Nephron (organoid): Measurements from ENCODE around the gene RELT.

ENCODE experiments used
- H3K27ac Mint-ChIP-seq, 3 experiments: 2 replicates each; pipeline ENCODE4 v1.8.0; 2020; ENCODE audit warnings: mixed read lengths in 3 of 3, mild to moderate bottlenecking in 2 of 3, moderate library complexity in 1 of 3
- H3K27me3 Mint-ChIP-seq: 2 replicates; pipeline ENCODE4 v1.8.0; 2021; ENCODE audit warnings: low read depth, mild to moderate bottlenecking, moderate library complexity, mixed read lengths
- H3K36me3 Mint-ChIP-seq: 2 replicates; pipeline ENCODE4 v1.8.0; 2020; ENCODE audit warnings: low read depth, mixed read lengths
- H3K4me1 Mint-ChIP-seq: 2 replicates; pipeline ENCODE4 v1.8.0; 2020; ENCODE audit warnings: mixed read lengths
- H3K4me3 Mint-ChIP-seq, 3 experiments: 2 replicates each; pipeline ENCODE4 v1.8.0; 2020; ENCODE audit warnings: mild to moderate bottlenecking in 3 of 3, mixed read lengths in 3 of 3, moderate library complexity in 2 of 3
- H3K9me3 Mint-ChIP-seq: 2 replicates; pipeline ENCODE4 v1.8.0; 2020; ENCODE audit warnings: mixed read lengths
- TF ChIP-seq, protein P1 (sequence below), 3 experiments: fragments of 200-600 bp; sonication (generic); IDR thresholded peaks; one replicate each; pipeline ENCODE4 v1.5.0; 2021; ENCODE audit warnings: antibody characterized with exemption in 3 of 3; ENCODE audit not compliant: unreplicated experiment in 3 of 3

The RELT gene

DNA sequence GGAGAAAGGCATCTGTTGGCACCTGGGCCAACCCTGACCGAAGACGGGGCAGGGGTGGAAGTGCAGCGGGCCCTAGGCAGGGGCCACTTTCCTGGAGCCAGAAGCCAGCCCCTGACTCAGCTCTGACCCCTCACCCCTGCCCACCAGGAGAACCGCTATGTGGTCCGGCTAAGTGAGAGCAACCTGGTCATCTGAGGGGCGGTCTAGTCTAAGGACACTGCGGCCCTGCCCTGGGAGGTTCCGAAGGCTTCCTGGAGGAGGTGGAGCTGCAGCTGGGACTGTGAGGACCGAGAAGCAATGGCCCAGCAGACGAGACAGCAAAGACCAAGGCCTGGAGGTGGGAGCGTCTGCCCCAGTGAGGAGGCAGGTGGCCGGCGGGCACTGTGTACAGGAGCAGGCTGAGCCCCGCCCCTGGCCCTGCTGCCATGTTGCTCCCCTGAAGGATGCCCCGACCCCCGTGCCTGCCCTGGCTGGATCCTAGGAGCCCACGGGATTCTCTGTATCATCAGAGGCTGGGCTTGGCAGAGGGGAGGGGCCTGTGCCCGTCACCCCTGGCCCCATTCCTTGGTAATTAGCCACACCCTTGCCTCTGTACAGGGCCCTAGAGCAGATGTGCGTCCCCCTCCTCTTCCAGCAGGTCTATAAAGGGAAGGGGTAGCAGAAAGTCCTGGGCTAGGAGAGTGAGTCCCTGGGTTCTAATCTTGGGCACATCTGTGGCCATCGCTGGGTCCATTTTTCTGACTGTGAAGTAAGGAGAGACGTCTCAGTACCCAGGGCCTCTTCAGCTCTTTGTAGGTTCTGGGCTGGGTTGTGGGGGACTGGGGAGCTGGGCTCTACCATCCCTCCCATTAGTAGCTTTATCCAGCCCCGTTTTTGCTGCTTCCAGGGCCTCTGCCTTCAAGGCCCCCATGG is 19.4 kb downstream of the RELT start:
- TF ChIP-seq, protein P1, sequence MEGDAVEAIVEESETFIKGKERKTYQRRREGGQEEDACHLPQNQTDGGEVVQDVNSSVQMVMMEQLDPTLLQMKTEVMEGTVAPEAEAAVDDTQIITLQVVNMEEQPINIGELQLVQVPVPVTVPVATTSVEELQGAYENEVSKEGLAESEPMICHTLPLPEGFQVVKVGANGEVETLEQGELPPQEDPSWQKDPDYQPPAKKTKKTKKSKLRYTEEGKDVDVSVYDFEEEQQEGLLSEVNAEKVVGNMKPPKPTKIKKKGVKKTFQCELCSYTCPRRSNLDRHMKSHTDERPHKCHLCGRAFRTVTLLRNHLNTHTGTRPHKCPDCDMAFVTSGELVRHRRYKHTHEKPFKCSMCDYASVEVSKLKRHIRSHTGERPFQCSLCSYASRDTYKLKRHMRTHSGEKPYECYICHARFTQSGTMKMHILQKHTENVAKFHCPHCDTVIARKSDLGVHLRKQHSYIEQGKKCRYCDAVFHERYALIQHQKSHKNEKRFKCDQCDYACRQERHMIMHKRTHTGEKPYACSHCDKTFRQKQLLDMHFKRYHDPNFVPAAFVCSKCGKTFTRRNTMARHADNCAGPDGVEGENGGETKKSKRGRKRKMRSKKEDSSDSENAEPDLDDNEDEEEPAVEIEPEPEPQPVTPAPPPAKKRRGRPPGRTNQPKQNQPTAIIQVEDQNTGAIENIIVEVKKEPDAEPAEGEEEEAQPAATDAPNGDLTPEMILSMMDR (IDR thresholded peaks at IDR 0.05; ENCODE audit: unreplicated experiment in 3 of 3) = no peak
- peaks cover 3% of the 10 kb centered on the region for H3K27me3 Mint-ChIP-seq
- no peak overlapping the region for H3K27ac Mint-ChIP-seq
- H3K9me3 Mint-ChIP-seq = no peaks in the 10 kb centered on the region
- H3K4me1 Mint-ChIP-seq = peaks cover 13% of the 10 kb centered on the region
- no peak overlapping the region for H3K4me3 Mint-ChIP-seq
- no peaks in the 10 kb centered on the region for H3K36me3 Mint-ChIP-seq

DNA sequence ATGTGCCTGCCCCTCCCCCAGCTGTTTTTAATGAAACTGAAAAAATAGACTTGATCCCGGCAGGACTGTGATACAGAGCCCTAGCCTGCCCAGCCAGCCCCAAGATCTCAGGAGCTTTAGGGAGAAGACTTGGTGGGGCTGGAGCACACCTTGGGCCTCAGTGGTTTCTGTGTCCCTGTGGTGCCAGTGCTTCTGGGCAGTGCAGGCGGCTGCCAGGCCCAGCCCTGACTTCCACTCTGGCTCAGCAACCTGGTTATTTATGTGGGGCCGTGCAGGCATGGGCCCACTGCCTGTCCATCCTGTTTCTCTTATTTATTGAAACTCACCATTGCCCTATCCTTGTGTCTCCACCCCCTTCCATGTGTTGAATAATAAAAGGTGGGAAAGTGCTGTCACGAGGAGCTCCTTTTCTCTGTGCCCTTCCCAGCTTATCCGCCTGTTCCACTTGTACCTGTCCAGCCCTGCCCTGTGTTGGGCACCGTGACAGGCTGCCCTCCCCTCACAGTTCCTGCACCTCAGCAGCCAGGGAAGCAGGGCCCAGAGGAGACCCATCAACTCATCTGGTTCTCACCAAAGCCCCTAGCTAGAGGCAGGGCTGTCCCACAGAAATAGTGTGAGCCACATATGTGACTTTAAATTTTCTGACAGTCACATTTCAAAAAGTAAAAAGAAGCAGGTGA is 20.2 kb downstream of the RELT start:
- peaks cover 21% of the 10 kb centered on the region for H3K4me1 Mint-ChIP-seq
- peaks cover 3% of the 10 kb centered on the region for H3K27me3 Mint-ChIP-seq
- H3K36me3 Mint-ChIP-seq = no peaks in the 10 kb centered on the region
- H3K27ac Mint-ChIP-seq = no peak overlapping the region
- no peaks in the 10 kb centered on the region for H3K9me3 Mint-ChIP-seq
- H3K4me3 Mint-ChIP-seq = no peak overlapping the region
- TF ChIP-seq, protein P1 (IDR thresholded peaks at IDR 0.05; ENCODE audit: unreplicated experiment in 3 of 3) = no peak

GRCh38 chr11:73396985-73397384 is 20.8 kb downstream of the RELT start:
- H3K36me3 Mint-ChIP-seq = no peaks in the 10 kb centered on the region
- TF ChIP-seq, protein P1 (IDR thresholded peaks at IDR 0.05; ENCODE audit: unreplicated experiment in 3 of 3) = no peak
- peaks cover 21% of the 10 kb centered on the region for H3K4me1 Mint-ChIP-seq
- H3K9me3 Mint-ChIP-seq = no peaks in the 10 kb centered on the region
- H3K27me3 Mint-ChIP-seq = peaks cover 3% of the 10 kb centered on the region
- no peak overlapping the region for H3K27ac Mint-ChIP-seq
- H3K4me3 Mint-ChIP-seq = no peak overlapping the region

DNA sequence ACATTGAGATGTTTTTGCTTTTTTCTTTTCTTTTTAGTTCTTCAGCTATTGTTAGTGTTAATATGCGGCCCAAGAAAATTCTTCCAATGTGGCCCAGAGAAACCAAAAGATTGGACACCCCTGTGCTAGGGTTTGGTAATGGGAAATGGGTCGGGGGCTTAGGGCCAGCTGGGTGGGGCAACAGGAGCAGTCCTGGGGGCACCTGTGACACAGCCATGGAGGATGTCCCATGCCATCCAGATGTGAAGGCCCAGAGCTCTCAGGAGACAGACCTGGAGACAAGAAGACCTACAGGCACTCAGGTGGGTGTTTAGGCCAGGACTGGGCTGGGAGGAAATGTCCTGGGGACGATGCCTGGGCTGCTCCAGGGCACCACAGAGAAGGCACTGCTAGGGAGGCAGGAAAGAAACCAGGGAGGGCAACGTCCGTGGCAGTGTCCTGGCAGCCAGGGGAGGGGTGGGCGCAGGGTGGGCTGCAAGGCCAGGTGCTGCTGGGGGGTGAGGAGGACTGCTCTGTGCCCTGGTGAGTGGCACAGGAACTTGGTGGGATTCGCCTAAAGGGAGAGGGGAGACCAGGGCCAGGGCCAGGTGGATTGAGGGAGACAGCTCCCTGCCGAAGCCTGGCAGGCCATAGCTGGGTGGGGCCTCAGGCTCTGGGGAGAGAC is 21.4 kb downstream of the RELT start:
- TF ChIP-seq, protein P1 (IDR thresholded peaks at IDR 0.05; ENCODE audit: unreplicated experiment in 3 of 3) = no peak
- no peak overlapping the region for H3K4me3 Mint-ChIP-seq
- no peak overlapping the region for H3K27ac Mint-ChIP-seq
- H3K4me1 Mint-ChIP-seq = peaks cover 21% of the 10 kb centered on the region
- H3K27me3 Mint-ChIP-seq = peaks cover 3% of the 10 kb centered on the region
- no peaks in the 10 kb centered on the region for H3K9me3 Mint-ChIP-seq
- H3K36me3 Mint-ChIP-seq = no peaks in the 10 kb centered on the region

DNA sequence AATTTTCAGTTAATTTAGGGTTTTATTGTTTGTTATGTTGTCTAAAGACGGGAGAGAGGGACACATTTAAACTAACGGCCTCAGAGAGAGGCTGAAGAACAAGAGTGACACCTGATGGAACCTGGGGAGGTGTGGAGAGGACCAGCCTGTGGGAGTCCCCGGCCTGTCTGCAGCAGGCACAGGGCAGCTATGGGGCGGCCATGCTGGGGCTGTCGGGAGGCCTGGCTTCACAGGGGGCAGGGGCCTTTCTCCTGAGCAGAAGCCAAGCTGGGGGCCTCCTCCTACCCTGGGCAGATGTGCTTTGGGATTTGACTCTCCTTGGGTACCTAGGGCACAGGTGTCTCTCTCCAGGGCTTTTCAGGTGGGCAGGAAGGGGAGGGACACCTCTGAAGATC is 21.9 kb downstream of the RELT start:
- TF ChIP-seq, protein P1 (IDR thresholded peaks at IDR 0.05; ENCODE audit: unreplicated experiment in 3 of 3) = no peak
- Mint-ChIP-seq H3K27me3 (peaks cover 3% of the 10 kb centered on the region), H3K9me3 (no peaks in the 10 kb centered on the region), H3K27ac (no peak overlapping the region), H3K36me3 (no peaks in the 10 kb centered on the region), H3K4me1 (peaks cover 21% of the 10 kb centered on the region), H3K4me3 (no peak overlapping the region)
